SK-N-SH treated with all-trans-retinoic acid at 6 μM for 48 hours (cell line): ENCODE measurements around the gene NPTX1.

Source experiments
- ATAC-seq: fragments of 200-7000 bp; cut with Tn5 transposase; 3 replicates; pipeline ENCODE4 v1.9.1; 2020; ENCODE audit warnings: mild to moderate bottlenecking, moderate library complexity
- ARNTL ChIP-seq: fragments of 450-650 bp; formaldehyde crosslinking; IDR thresholded peaks from 2 replicates; pipeline ENCODE4 v1.5.0; 2020; ENCODE audit warnings: low read depth, mild to moderate bottlenecking, moderate library complexity, borderline replicate concordance
- BACH2 ChIP-seq: fragments of 250-450 bp; sonication (Bioruptor Pico); IDR thresholded peaks from 2 replicates; pipeline ENCODE4 v1.9.0; 2021; ENCODE audit warnings: mild to moderate bottlenecking, borderline replicate concordance
- CREB5 ChIP-seq: fragments of 250-450 bp; sonication (Bioruptor Pico); IDR thresholded peaks from 2 replicates; pipeline ENCODE4 v1.5.1; 2020; ENCODE audit warnings: low read depth, mild to moderate bottlenecking, moderate library complexity
- ESRRG ChIP-seq: fragments of 250-450 bp; sonication (Bioruptor Pico); IDR thresholded peaks from 2 replicates; pipeline ENCODE4 v1.6.1; 2021; ENCODE audit warnings: mild to moderate bottlenecking
- GLIS3 ChIP-seq: fragments of 250-450 bp; sonication (Bioruptor Pico); IDR thresholded peaks from 2 replicates; pipeline ENCODE4 v1.5.0; 2020; ENCODE audit warnings: mild to moderate bottlenecking, moderate library complexity
- ISL1 ChIP-seq: fragments of 250-450 bp; sonication (Bioruptor Pico); IDR thresholded peaks from 2 replicates; pipeline ENCODE4 v2.1.2; 2022; ENCODE audit warnings: mild to moderate bottlenecking, moderate library complexity
- OSR1 ChIP-seq: fragments of 250-450 bp; sonication (Bioruptor Pico); IDR thresholded peaks from 2 replicates; pipeline ENCODE4 v1.8.0; 2022; ENCODE audit warnings: moderate library complexity, mild to moderate bottlenecking, inconsistent platforms
- PPARA ChIP-seq: fragments of 250-450 bp; sonication (Bioruptor Pico); IDR thresholded peaks from 2 replicates; pipeline ENCODE4 v1.5.0; 2020; ENCODE audit warnings: mild to moderate bottlenecking, borderline replicate concordance
- SNAI2 ChIP-seq: fragments of 250-450 bp; sonication (Bioruptor Pico); IDR thresholded peaks from 2 replicates; pipeline ENCODE4 v1.5.0; 2020; ENCODE audit warnings: mild to moderate bottlenecking, moderate library complexity
- TCF4 ChIP-seq: fragments of 250-450 bp; sonication (Bioruptor Pico); IDR thresholded peaks from 2 replicates; pipeline ENCODE4 v1.8.0; 2021; ENCODE audit warnings: mild to moderate bottlenecking, moderate library complexity, borderline replicate concordance
- TOX ChIP-seq: fragments of 250-450 bp; sonication (Bioruptor Pico); IDR thresholded peaks from 2 replicates; pipeline ENCODE4 v1.8.0; 2021; ENCODE audit warnings: mild to moderate bottlenecking, moderate library complexity, borderline replicate concordance
- TSHZ2 ChIP-seq: fragments of 250-450 bp; sonication (Bioruptor Pico); IDR thresholded peaks from 2 replicates; pipeline ENCODE4 v1.5.0; 2020; ENCODE audit warnings: mild to moderate bottlenecking, moderate library complexity
- ZC3H10 ChIP-seq: fragments of 250-450 bp; sonication (Bioruptor Pico); IDR thresholded peaks from 2 replicates; pipeline ENCODE4 v1.5.1; 2021; ENCODE audit warnings: mild to moderate bottlenecking, moderate library complexity
- ZFP3 ChIP-seq: fragments of 250-450 bp; sonication (Bioruptor Pico); IDR thresholded peaks from 2 replicates; pipeline ENCODE4 v1.5.0; 2020; ENCODE audit warnings: mild to moderate bottlenecking, moderate library complexity
- ZFP30 ChIP-seq: fragments of 450-650 bp; formaldehyde crosslinking; IDR thresholded peaks from 2 replicates; pipeline ENCODE4 v1.5.0; 2022; ENCODE audit warnings: mild to moderate bottlenecking, moderate library complexity
- ZNF565 ChIP-seq: fragments of 450-650 bp; formaldehyde crosslinking; conservative IDR thresholded peaks from 2 replicates; pipeline ENCODE4 v1.5.0; 2020; ENCODE audit warnings: low read depth, mild to moderate bottlenecking, moderate library complexity
- ZNF70 ChIP-seq: fragments of 450-650 bp; formaldehyde crosslinking; IDR thresholded peaks from 2 replicates; pipeline ENCODE4 v1.5.0; 2020; ENCODE audit warnings: mild to moderate bottlenecking, moderate library complexity
- ZNF8 ChIP-seq: fragments of 450-650 bp; formaldehyde crosslinking; IDR thresholded peaks from 2 replicates; pipeline ENCODE4 v1.5.0; 2020; ENCODE audit warnings: mild to moderate bottlenecking, moderate library complexity
- TF ChIP-seq, protein P1 (sequence below): fragments of 250-450 bp; sonication (Bioruptor Pico); IDR thresholded peaks from 2 replicates; pipeline ENCODE4 v1.5.1; 2021; ENCODE audit warnings: mild to moderate bottlenecking, moderate library complexity
- TF ChIP-seq, protein P2 (sequence below): fragments of 250-450 bp; sonication (Bioruptor Pico); IDR thresholded peaks from 2 replicates; pipeline ENCODE4 v1.8.0; 2020; ENCODE audit warnings: mild to moderate bottlenecking, moderate library complexity, borderline replicate concordance

The NPTX1 gene

GRCh38 chr17:80423536-80424225 is 52.7 kb downstream of the NPTX1 start (continued):
- TF ChIP-seq OSR1 (CRISPR knock-in tag) (no peak), ZFP3 (CRISPR knock-in tag) (no peak), ZNF565 (CRISPR knock-in tag) (no peak), ZNF70 (CRISPR knock-in tag) (no peak)
- TF ChIP-seq, protein P1, sequence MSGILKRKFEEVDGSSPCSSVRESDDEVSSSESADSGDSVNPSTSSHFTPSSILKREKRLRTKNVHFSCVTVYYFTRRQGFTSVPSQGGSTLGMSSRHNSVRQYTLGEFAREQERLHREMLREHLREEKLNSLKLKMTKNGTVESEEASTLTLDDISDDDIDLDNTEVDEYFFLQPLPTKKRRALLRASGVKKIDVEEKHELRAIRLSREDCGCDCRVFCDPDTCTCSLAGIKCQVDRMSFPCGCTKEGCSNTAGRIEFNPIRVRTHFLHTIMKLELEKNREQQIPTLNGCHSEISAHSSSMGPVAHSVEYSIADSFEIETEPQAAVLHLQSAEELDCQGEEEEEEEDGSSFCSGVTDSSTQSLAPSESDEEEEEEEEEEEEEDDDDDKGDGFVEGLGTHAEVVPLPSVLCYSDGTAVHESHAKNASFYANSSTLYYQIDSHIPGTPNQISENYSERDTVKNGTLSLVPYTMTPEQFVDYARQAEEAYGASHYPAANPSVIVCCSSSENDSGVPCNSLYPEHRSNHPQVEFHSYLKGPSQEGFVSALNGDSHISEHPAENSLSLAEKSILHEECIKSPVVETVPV: no peak

DNA sequence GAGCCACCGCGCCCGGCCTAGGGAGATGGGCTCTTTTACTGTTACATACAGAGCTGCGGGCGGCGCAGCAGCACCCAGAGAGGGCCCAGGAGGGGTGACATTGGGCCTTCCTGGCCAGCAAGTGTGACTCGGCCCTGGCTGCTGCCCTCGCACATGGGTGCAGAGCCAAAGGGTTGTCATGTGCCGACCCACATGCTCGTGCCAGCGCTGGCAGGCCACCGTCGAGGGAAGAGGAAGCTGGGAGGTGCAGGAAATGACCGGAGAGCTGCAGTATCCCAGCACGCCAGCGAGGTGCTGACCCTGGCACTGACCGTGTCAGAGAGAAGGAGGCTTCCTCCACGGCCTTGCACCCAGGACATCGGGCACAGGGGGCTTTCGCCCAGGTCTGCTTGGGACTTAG is 53.4 kb downstream of the NPTX1 start:
- TF ChIP-seq OSR1 (CRISPR knock-in tag) (no peak), ZNF70 (CRISPR knock-in tag) (no peak), GLIS3 (CRISPR knock-in tag) (no peak), ZNF8 (CRISPR knock-in tag) (no peak), SNAI2 (CRISPR knock-in tag) (no peak), ISL1 (CRISPR knock-in tag) (no peak), ZC3H10 (CRISPR knock-in tag) (no peak), CREB5 (CRISPR knock-in tag) (no peak)
- TF ChIP-seq, protein P2, sequence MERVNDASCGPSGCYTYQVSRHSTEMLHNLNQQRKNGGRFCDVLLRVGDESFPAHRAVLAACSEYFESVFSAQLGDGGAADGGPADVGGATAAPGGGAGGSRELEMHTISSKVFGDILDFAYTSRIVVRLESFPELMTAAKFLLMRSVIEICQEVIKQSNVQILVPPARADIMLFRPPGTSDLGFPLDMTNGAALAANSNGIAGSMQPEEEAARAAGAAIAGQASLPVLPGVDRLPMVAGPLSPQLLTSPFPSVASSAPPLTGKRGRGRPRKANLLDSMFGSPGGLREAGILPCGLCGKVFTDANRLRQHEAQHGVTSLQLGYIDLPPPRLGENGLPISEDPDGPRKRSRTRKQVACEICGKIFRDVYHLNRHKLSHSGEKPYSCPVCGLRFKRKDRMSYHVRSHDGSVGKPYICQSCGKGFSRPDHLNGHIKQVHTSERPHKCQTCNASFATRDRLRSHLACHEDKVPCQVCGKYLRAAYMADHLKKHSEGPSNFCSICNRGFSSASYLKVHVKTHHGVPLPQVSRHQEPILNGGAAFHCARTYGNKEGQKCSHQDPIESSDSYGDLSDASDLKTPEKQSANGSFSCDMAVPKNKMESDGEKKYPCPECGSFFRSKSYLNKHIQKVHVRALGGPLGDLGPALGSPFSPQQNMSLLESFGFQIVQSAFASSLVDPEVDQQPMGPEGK: no peak
- no peak for ATAC-seq

DNA sequence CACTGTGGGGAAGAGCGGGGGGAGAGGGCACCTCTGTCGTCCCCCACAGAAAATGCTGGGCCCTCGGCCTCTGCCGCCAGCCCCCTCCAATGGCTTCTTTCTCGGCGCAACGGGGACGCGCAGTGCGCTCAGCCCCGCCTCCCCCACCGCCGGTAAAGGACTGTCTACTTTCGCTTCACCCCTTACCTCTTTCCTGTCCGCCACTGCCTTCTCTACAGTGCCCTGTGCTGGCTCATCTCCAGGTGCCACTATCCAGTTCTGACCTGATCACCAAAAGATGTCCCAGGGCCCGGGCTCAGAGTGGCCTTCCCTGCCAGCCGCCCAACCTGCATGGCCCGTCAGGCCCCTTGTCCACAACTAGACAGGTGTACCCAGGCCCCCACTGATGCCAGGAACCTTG is 54.1 kb downstream of the NPTX1 start:
- ATAC-seq: no peak
- TF ChIP-seq ZNF70 (CRISPR knock-in tag): no peak
- TF ChIP-seq ESRRG (CRISPR knock-in tag): no peak
- TF ChIP-seq OSR1 (CRISPR knock-in tag): no peak
- no peak for TF ChIP-seq ZC3H10 (CRISPR knock-in tag)
- no peak for TF ChIP-seq ARNTL (CRISPR knock-in tag)
- no peak for TF ChIP-seq TCF4 (CRISPR knock-in tag)
- no peak for TF ChIP-seq BACH2 (CRISPR knock-in tag)

- no peak for ATAC-seq
- no peak for TF ChIP-seq SNAI2 (CRISPR knock-in tag)
- no peak for TF ChIP-seq ZNF565 (CRISPR knock-in tag)
- TF ChIP-seq BACH2 (CRISPR knock-in tag): no peak
- TF ChIP-seq ISL1 (CRISPR knock-in tag): no peak
- TF ChIP-seq, protein P2: no peak
- TF ChIP-seq CREB5 (CRISPR knock-in tag): no peak
- no peak for TF ChIP-seq PPARA
- TF ChIP-seq ZFP30: no peak
- TF ChIP-seq, protein P1: no peak
- no peak for TF ChIP-seq ZC3H10 (CRISPR knock-in tag)
- TF ChIP-seq OSR1 (CRISPR knock-in tag): no peak
- TF ChIP-seq TSHZ2: no peak
- TF ChIP-seq TOX (CRISPR knock-in tag): no peak
Measured at GRCh38 chr17:80421381-80422090, 54.9 kb downstream of the NPTX1 start.
